Stimulated activated CD8-positive, alpha-beta memory T cell treated with anti-CD3 and anti-CD28 coated beads, Interleukin-15, amount 100 ng/mL, for 4 hours (primary cell): ENCODE measurements around the gene ZNF608.

Experiments
- DNase-seq, 2 donors: peaks; one replicate each; pipeline ENCODE4 v3.0.0-alpha.2; 2020; ENCODE audit warnings: low read depth in 2 of 2

ZNF608 gene

GRCh38 chr5:124752854-124753720, 6.6 kb upstream of the ZNF608 start:
- DNase-seq, result no peak

GRCh38 chr5:124751031-124751430, 4.6 kb upstream of the ZNF608 start:
- no peak for DNase-seq

GRCh38 chr5:124748687-124749594, 2.5 kb upstream of the ZNF608 start:
- DNase-seq, result no peak

GRCh38 chr5:124747791-124748686, 1.6 kb upstream of the ZNF608 start:
- no peak for DNase-seq

GRCh38 chr5:124746916-124747790, 714 bp upstream of the ZNF608 start:
- no peak for DNase-seq

GRCh38 chr5:124745007-124745927, 1.2 kb downstream of the ZNF608 start:
- DNase-seq, result no peak

GRCh38 chr5:124744170-124744971, 2.1 kb downstream of the ZNF608 start:
- no peak for DNase-seq

- no peak for DNase-seq
Observed at GRCh38 chr5:124743602-124744169, 2.8 kb downstream of the ZNF608 start.

- DNase-seq, result no peak
Observed at GRCh38 chr5:124742983-124743601, 3.3 kb downstream of the ZNF608 start.

GRCh38 chr5:124742521-124742920, 3.9 kb downstream of the ZNF608 start:
- DNase-seq, result no peak

- no peak for DNase-seq
Observed at GRCh38 chr5:124741711-124742496, 4.5 kb downstream of the ZNF608 start.

- DNase-seq, result no peak
Observed at GRCh38 chr5:124740991-124741583, 5.4 kb downstream of the ZNF608 start.

- DNase-seq, result no peak
Observed at GRCh38 chr5:124740071-124740470, 6.4 kb downstream of the ZNF608 start.

- no peak for DNase-seq
Observed at GRCh38 chr5:124739634-124740025, 6.8 kb downstream of the ZNF608 start.

- DNase-seq, result no peak
Observed at GRCh38 chr5:124738681-124739633, 7.5 kb downstream of the ZNF608 start.

- no peak for DNase-seq
Observed at GRCh38 chr5:124737651-124738050, 8.8 kb downstream of the ZNF608 start.
